SU-DHL-6 (cell line): Measurements from ENCODE around the gene RBM4.

Experiments used
- H2AFZ ChIP-seq: fragments of 200-600 bp; sonication (generic); 2 replicates; pipeline ENCODE4 v1.6.1; 2014; ENCODE audit warnings: low read depth, mild to moderate bottlenecking, moderate library complexity, mixed read lengths, antibody characterized with exemption, low read length; ENCODE audit not compliant: severe bottlenecking
- H3F3A ChIP-seq: fragments of 200-600 bp; shearing (Covaris generic); 2 replicates; pipeline ENCODE4 v1.6.0; 2016; ENCODE audit warnings: antibody characterized with exemption, mild to moderate bottlenecking; ENCODE audit not compliant: insufficient read depth
- H3K27ac ChIP-seq: fragments of 200-600 bp; sonication (generic); 2 replicates; pipeline ENCODE4 v1.5.1; 2016; ENCODE audit warnings: low read depth, mild to moderate bottlenecking, low read length, moderate library complexity, mixed read lengths
- H3K27me3 ChIP-seq: fragments of 200-600 bp; sonication (generic), shearing (Covaris generic); 2 replicates; pipeline ENCODE4 v1.6.0; 2014; ENCODE audit warnings: mild to moderate bottlenecking, low read length
- H3K36me3 ChIP-seq: fragments of 200-600 bp; sonication (generic); 2 replicates; pipeline ENCODE4 v1.6.1; 2014; ENCODE audit warnings: mild to moderate bottlenecking, low read length, mixed read lengths
- H3K4me2 ChIP-seq: fragments of 300-600, 200-600 bp; shearing (Covaris generic), sonication (generic); 2 replicates; pipeline ENCODE4 v1.6.0; 2014; ENCODE audit warnings: low read length, low read depth, mild to moderate bottlenecking; ENCODE audit not compliant: poor library complexity, severe bottlenecking
- H3K4me3 ChIP-seq: fragments of 200-600 bp; sonication (generic); 2 replicates; pipeline ENCODE4 v1.5.1; 2014; ENCODE audit warnings: antibody characterized with exemption, low read length, mild to moderate bottlenecking, mixed read lengths; ENCODE audit not compliant: insufficient read depth, poor library complexity, severe bottlenecking
- H3K79me2 ChIP-seq: fragments of 200-600 bp; sonication (generic); 2 replicates; pipeline ENCODE4 v1.6.1; 2014; ENCODE audit warnings: mild to moderate bottlenecking, low read length, moderate library complexity; ENCODE audit not compliant: insufficient read depth
- H3K9ac ChIP-seq: fragments of 200-600 bp; sonication (generic); 2 replicates; pipeline ENCODE4 v1.7.0; 2014; ENCODE audit warnings: mild to moderate bottlenecking, low read length
- H3K9me2 ChIP-seq: fragments of 200-600 bp; sonication (generic); replicated peaks from 2 replicates; pipeline ENCODE4 v1.6.1; 2014; ENCODE audit warnings: low read length; ENCODE audit not compliant: insufficient read depth
- H3K9me3 ChIP-seq: fragments of 200-600 bp; sonication (generic); 2 replicates; pipeline ENCODE4 v1.6.1; 2014; ENCODE audit warnings: low read length, mixed read lengths; ENCODE audit not compliant: insufficient read depth
- H4K20me1 ChIP-seq: fragments of 200-600 bp; sonication (generic); 2 replicates; pipeline ENCODE4 v1.6.1; 2014; ENCODE audit warnings: low read depth, mild to moderate bottlenecking, antibody characterized with exemption, low read length, moderate library complexity, mixed read lengths
- CTCF ChIP-seq: fragments of 200-600 bp; sonication (generic); IDR thresholded peaks from one replicate; pipeline ENCODE4 v1.5.1; 2017; ENCODE audit warnings: antibody characterized with exemption, mild to moderate bottlenecking, low read length, moderate library complexity; ENCODE audit not compliant: insufficient read depth, poor library complexity, severe bottlenecking
- EZH2phosphoT487 ChIP-seq: fragments of 200-600 bp; sonication (generic), shearing (Covaris generic); conservative IDR thresholded peaks from 2 replicates; pipeline ENCODE4 v1.6.1; 2018; ENCODE audit warnings: mild to moderate bottlenecking, antibody characterized with exemption, low read length, moderate library complexity, mixed read lengths

Gene RBM4

GRCh38 chr11:66595245-66595904 lies 43.1 kb upstream of the RBM4 start:
- no peak overlapping the region for H2AFZ ChIP-seq
- no peaks in the 10 kb centered on the region for H3K36me3 ChIP-seq
- H3K9me2 ChIP-seq = no peaks in the 10 kb centered on the region
- H3K4me3 ChIP-seq = no peak overlapping the region
- TF ChIP-seq EZH2phosphoT487 (no peak), CTCF (no peak)
- no peaks in the 10 kb centered on the region for H4K20me1 ChIP-seq
- no peaks in the 10 kb centered on the region for H3K9me3 ChIP-seq
- no peak overlapping the region for H3K9ac ChIP-seq
- no peaks in the 10 kb centered on the region for H3K79me2 ChIP-seq
- no peaks in the 10 kb centered on the region for H3F3A ChIP-seq
- no peak overlapping the region for H3K4me2 ChIP-seq
- no peak overlapping the region for H3K27ac ChIP-seq
- no peaks in the 10 kb centered on the region for H3K27me3 ChIP-seq

GRCh38 chr11:66598993-66599392 lies 39.5 kb upstream of the RBM4 start:
- H3K79me2 ChIP-seq = no peaks in the 10 kb centered on the region
- no peaks in the 10 kb centered on the region for H3K9me2 ChIP-seq
- no peak overlapping the region for H3K9ac ChIP-seq
- no peak overlapping the region for H3K4me2 ChIP-seq
- no peak overlapping the region for H2AFZ ChIP-seq
- no peaks in the 10 kb centered on the region for H3K36me3 ChIP-seq
- H4K20me1 ChIP-seq = no peaks in the 10 kb centered on the region
- H3K9me3 ChIP-seq = no peaks in the 10 kb centered on the region
- TF ChIP-seq EZH2phosphoT487 (no peak), CTCF (no peak)
- H3K27ac ChIP-seq = no peak overlapping the region
- H3K27me3 ChIP-seq = no peaks in the 10 kb centered on the region
- no peaks in the 10 kb centered on the region for H3F3A ChIP-seq
- H3K4me3 ChIP-seq = no peak overlapping the region

GRCh38 chr11:66600219-66600618 lies 38.3 kb upstream of the RBM4 start:
- no peak overlapping the region for H3K4me2 ChIP-seq
- no peak overlapping the region for H3K4me3 ChIP-seq
- H4K20me1 ChIP-seq = no peaks in the 10 kb centered on the region
- H3F3A ChIP-seq = no peaks in the 10 kb centered on the region
- no peak overlapping the region for H3K9ac ChIP-seq
- no peaks in the 10 kb centered on the region for H3K36me3 ChIP-seq
- no peak overlapping the region for H2AFZ ChIP-seq
- H3K79me2 ChIP-seq = no peaks in the 10 kb centered on the region
- TF ChIP-seq CTCF = no peak
- TF ChIP-seq EZH2phosphoT487 = no peak
- no peaks in the 10 kb centered on the region for H3K9me2 ChIP-seq
- no peak overlapping the region for H3K27ac ChIP-seq
- H3K9me3 ChIP-seq = no peaks in the 10 kb centered on the region
- no peaks in the 10 kb centered on the region for H3K27me3 ChIP-seq
